GM19452 (cell line): ENCODE data around the gene CISH.

ENCODE experiments used
- ATAC-seq: cut with Tn5 transposase; IDR thresholded peaks from one replicate; pipeline ENCODE4 v1.9.1; 2021; ENCODE audit not compliant: unreplicated experiment

The CISH gene

GRCh38 chr3:50637945-50638344, 26.4 kb upstream of the CISH start:
- ATAC-seq: no peak

- no peak for ATAC-seq
These were observed 25.4 kb upstream of the CISH start for GRCh38 chr3:50637011-50637410.

- ATAC-seq: no peak
These were observed 23.5 kb upstream of the CISH start for GRCh38 chr3:50635066-50635465.

- no peak for ATAC-seq
These were observed 21.7 kb upstream of the CISH start for GRCh38 chr3:50633230-50633790.

- ATAC-seq: no peak
These were observed 20.9 kb upstream of the CISH start for GRCh38 chr3:50632450-50632849.

GRCh38 chr3:50630877-50631276, 19.3 kb upstream of the CISH start:
- ATAC-seq: no peak

- ATAC-seq: no peak
These were observed 18.8 kb upstream of the CISH start for GRCh38 chr3:50630394-50630793.

GRCh38 chr3:50628601-50629000, 17.0 kb upstream of the CISH start:
- no peak for ATAC-seq

- ATAC-seq: no peak
These were observed 16.0 kb upstream of the CISH start for GRCh38 chr3:50627407-50628051.

- ATAC-seq: no peak
These were observed 14.8 kb upstream of the CISH start for GRCh38 chr3:50626401-50626800.

- ATAC-seq: no peak
These were observed 13.9 kb upstream of the CISH start for GRCh38 chr3:50625231-50626182.

GRCh38 chr3:50624634-50625033, 13.1 kb upstream of the CISH start:
- no peak for ATAC-seq

- ATAC-seq: no peak
These were observed 12.4 kb upstream of the CISH start for GRCh38 chr3:50623840-50624474.

- ATAC-seq: no peak
These were observed 11.3 kb upstream of the CISH start for GRCh38 chr3:50622881-50623280.

GRCh38 chr3:50620820-50621219, 9.2 kb upstream of the CISH start:
- ATAC-seq: no peak

GRCh38 chr3:50620420-50620819, 8.8 kb upstream of the CISH start:
- no peak for ATAC-seq

GRCh38 chr3:50617911-50618481, 6.4 kb upstream of the CISH start:
- no peak for ATAC-seq

- ATAC-seq: peak; percentile 6
These were observed 5.7 kb upstream of the CISH start, which contains the start of gene MAPKAPK3 for GRCh38 chr3:50617096-50617791. Gene MAPKAPK3 (plus strand): TSS chr3:50617151. CDS start chr3:50617566, 415 bp downstream.

- peak; percentile 59 for ATAC-seq
These were observed 5.2 kb upstream of the CISH start for GRCh38 chr3:50616770-50617095.

- peak; percentile 34 for ATAC-seq
These were observed 4.6 kb upstream of the CISH start for GRCh38 chr3:50616003-50616769.
